Measurements from ENCODE around the gene ZNF576. TPM values are rescaled to one million over a fixed set of nuclear protein-coding genes. Genes with fewer than 3 reads are reported as not detected.

Gene ZNF576
- total and polyA plus RNA-seq, 2 of the 13 experiments (the other 11 are each of a cell fraction or from before 2014, with no cell fraction given), result 7.2 to 9.6 TPM

DNA sequence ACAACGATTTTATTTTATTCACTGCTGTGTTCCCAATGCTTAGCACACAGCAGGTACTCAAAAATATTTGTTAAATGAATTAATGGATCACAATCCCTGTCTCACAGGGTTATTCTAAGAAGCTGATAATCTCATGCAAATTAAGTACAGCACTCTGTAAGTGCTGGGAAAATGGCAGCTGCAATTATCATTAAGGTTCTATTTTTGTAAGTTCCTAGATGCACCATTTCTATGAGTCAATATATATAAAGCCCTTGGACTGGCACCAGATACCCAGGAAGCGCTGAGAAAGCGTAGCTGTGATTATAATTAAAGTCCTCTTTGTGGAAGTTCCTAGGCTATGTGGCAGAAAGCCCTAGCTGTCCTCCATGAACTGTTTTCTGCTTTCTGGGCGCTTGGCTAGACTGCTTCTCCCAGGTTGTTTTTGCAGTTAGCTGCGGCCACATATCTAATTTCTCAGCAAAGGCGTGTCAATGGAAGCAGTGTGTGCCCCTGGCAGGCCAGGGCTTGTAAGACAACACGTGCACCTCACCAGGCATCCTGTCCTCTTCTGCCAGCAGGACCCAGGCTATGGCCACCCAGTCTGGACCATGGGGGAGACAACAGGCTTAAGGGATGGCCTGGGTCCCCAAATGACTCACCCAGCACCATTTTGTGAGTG lies 10.3 kb downstream of the ZNF576 start:
- Histone ChIP-seq H3K27me3 (ENCODE audit: control insufficient read depth in 1 of 2, insufficient read depth in 2 of 2, low read length in 2 of 2) (no peaks in the 10 kb centered on the region), H2AFZ (ENCODE audit: low read length) (no peak overlapping the region), H3K79me2 (ENCODE audit: insufficient read depth, low read length) (no peaks in the 10 kb centered on the region), H3K36me3 (replicated peaks in 1 of 2; ENCODE audit: control insufficient read depth in 1 of 2, insufficient read depth in 2 of 2, low read length in 2 of 2) (peaks cover 10 to 12% of the 10 kb centered on the region in 2 experiments), H3K27ac (ENCODE audit: extremely low read length, insufficient read depth, low read length) (no peak overlapping the region), H3K4me3 (replicated peaks in 1 of 3; ENCODE audit: insufficient read depth in 1 of 3, low read depth in 2 of 3, low read length in 3 of 3) (no peak overlapping the region), H3K9ac (ENCODE audit: insufficient read depth, low read depth, low read length) (no peak overlapping the region), H3K9me3 (ENCODE audit: low read length) (no peaks in the 10 kb centered on the region), H3K4me1 (ENCODE audit: insufficient read depth, low read length) (no peaks in the 10 kb centered on the region), H3K4me2 (ENCODE audit: low read depth, low read length) (no peak overlapping the region), H4K20me1 (ENCODE audit: insufficient read depth, low read length) (no peaks in the 10 kb centered on the region)
- CTCF ChIA-PET (ENCODE audit: low intra/inter-chr PET ratio, low total read pairs), result no interaction called here
- POLR2A ChIA-PET, result interaction anchor here (1.1 kb wide), 1 partner anchor 10 kb away, joined by 3 read pairs; no protein-coding TSS in a partner anchor
- ATAC-seq (no peak), DNase-seq (ENCODE audit: low spot score) (no peak), FAIRE-seq (no peak)
- in situ Hi-C loops (cut with HindIII; ENCODE audit: extremely low pct_ligation_motif_present, low pct_unique_long_range_greater_than_20kb) (no loop called here), intact Hi-C loops (cut with micrococcal nuclease; ENCODE audit: unreplicated experiment) (no loop called here)
- BruUV-seq (replicated peaks), result no TSS peak
- TF ChIP-seq PRMT3 (CRISPR knock-in tag; IDR thresholded peaks at IDR 0.05; ENCODE audit: borderline replicate concordance, low read depth), result no peak
- TF ChIP-seq ZUFSP (CRISPR knock-in tag; IDR thresholded peaks at IDR 0.05; ENCODE audit: borderline replicate concordance), result no peak
- 98% methylated on average over 7 of the region's 7 CpGs for WGBS (ENCODE audit: low lambda C conversion rate)

DNA sequence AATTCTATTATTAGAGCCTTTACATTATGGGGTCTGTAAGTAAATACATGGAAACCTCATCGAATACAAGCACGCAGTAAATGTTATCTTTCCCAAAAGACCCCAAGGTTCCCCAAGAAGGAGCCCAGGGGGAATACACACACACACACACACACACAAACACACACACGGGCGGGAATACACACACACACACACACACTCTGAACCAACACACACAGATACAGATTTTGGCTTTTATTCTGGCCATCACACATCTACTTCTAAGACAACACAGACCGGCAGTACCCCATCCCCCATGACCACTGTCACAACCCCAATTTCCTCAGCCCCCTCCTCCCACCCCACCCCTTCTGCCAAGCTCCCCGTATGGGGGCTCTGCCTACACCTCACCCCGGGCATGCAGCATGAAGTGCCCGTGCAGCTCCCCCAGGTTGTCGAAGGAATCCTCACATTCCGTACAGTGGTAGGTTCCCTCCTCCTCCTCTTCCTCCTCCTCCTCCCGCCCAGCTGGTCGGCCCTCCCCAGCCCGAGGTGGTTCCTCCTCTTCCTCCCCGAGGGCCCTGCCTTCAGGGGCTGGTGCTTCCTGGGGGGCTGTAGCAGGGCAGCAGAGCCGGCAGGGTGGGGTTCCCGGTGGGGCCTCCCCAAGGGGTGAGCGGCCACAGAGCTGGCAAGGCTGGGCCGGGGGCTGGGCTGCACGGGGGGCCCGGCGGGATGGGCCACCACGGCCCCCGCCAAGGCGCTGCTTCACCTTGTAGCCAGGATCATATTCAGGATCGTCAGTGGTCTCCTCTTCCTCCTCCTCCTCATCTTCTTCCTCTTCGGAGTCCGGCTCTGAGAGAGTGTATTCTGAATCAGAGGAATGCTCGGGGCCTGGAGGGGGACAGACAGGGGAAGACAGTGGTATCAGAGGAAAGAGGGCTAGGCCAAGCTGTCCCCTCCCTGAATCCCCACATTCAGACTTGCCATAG lies 11.1 kb downstream of the ZNF576 start:
- FAIRE-seq (no peak), ATAC-seq (no peak), DNase-seq (ENCODE audit: low spot score) (no peak)
- H3K79me2 ChIP-seq (ENCODE audit: insufficient read depth, low read length), result no peaks in the 10 kb centered on the region
- 97% methylated on average over 15 of the region's 28 CpGs for WGBS (ENCODE audit: low lambda C conversion rate)
- no peaks in the 10 kb centered on the region for H3K4me1 ChIP-seq (ENCODE audit: insufficient read depth, low read length)
- H3K27me3 ChIP-seq (ENCODE audit: control insufficient read depth in 1 of 2, insufficient read depth in 2 of 2, low read length in 2 of 2), result no peaks in the 10 kb centered on the region
- ChIA-PET POLR2A (interaction anchor here (1.1 kb wide), 1 partner anchor 10 kb away, joined by 3 read pairs; no protein-coding TSS in a partner anchor), CTCF (ENCODE audit: low intra/inter-chr PET ratio, low total read pairs) (no interaction called here)
- H3K27ac ChIP-seq (ENCODE audit: extremely low read length, insufficient read depth, low read length), result no peak overlapping the region
- no TSS peak for BruUV-seq (replicated peaks)
- in situ Hi-C loops (cut with HindIII; ENCODE audit: extremely low pct_ligation_motif_present, low pct_unique_long_range_greater_than_20kb) (no loop called here), intact Hi-C loops (cut with micrococcal nuclease; ENCODE audit: unreplicated experiment) (no loop called here)
- no peaks in the 10 kb centered on the region for H4K20me1 ChIP-seq (ENCODE audit: insufficient read depth, low read length)
- TF ChIP-seq, protein P1, sequence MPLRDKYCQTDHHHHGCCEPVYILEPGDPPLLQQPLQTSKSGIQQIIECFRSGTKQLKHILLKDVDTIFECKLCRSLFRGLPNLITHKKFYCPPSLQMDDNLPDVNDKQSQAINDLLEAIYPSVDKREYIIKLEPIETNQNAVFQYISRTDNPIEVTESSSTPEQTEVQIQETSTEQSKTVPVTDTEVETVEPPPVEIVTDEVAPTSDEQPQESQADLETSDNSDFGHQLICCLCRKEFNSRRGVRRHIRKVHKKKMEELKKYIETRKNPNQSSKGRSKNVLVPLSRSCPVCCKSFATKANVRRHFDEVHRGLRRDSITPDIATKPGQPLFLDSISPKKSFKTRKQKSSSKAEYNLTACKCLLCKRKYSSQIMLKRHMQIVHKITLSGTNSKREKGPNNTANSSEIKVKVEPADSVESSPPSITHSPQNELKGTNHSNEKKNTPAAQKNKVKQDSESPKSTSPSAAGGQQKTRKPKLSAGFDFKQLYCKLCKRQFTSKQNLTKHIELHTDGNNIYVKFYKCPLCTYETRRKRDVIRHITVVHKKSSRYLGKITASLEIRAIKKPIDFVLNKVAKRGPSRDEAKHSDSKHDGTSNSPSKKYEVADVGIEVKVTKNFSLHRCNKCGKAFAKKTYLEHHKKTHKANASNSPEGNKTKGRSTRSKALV (CRISPR knock-in tag; IDR thresholded peaks at IDR 0.05), result no peak
- 0 out of 2 replicates have a peak, but pooled peaks have one; percentile 21 for TF ChIP-seq RBFOX2 (IDR thresholded peaks at IDR 0.05; ENCODE audit: low read depth, low read length)
- peak; percentile 81 for TF ChIP-seq AGO2 (optimal IDR thresholded peaks at IDR 0.05; ENCODE audit: low read depth, low read length)
- H2AFZ ChIP-seq (ENCODE audit: low read length), result no peak overlapping the region
- no peak overlapping the region for H3K4me2 ChIP-seq (ENCODE audit: low read depth, low read length)
- no peak overlapping the region for H3K4me3 ChIP-seq (replicated peaks in 1 of 3; ENCODE audit: insufficient read depth in 1 of 3, low read depth in 2 of 3, low read length in 3 of 3)
- H3K9ac ChIP-seq (ENCODE audit: insufficient read depth, low read depth, low read length), result no peak overlapping the region
- H3K9me3 ChIP-seq (ENCODE audit: low read length), result no peaks in the 10 kb centered on the region
- H3K36me3 ChIP-seq (replicated peaks in 1 of 2; ENCODE audit: control insufficient read depth in 1 of 2, insufficient read depth in 2 of 2, low read length in 2 of 2), result peaks cover 16 to 19% of the 10 kb centered on the region in 2 experiments
